ENCODE measurements around the gene ANKRD34A. TPM values are rescaled to one million over a fixed set of nuclear protein-coding genes. Genes with fewer than 3 reads are reported as not detected.

Gene ANKRD34A
- total RNA-seq, 1 experiment from 2014 or later, result 2.8 TPM

- Histone ChIP-seq H3K4me3 (ENCODE audit: low read length) (no peak overlapping the region), H3K27me3 (ENCODE audit: low read length) (no peaks in the 10 kb centered on the region), H3K9me3 (ENCODE audit: low read length) (no peaks in the 10 kb centered on the region), H3K4me1 (ENCODE audit: insufficient read depth, low read length) (no peaks in the 10 kb centered on the region), H3K4me2 (ENCODE audit: low read length) (no peak overlapping the region), H4K20me1 (ENCODE audit: low read length) (no peaks in the 10 kb centered on the region), H2AFZ (ENCODE audit: low read length) (no peak overlapping the region), H3K9me2 (replicated peaks; ENCODE audit: low read length) (no peaks in the 10 kb centered on the region), H3K79me2 (ENCODE audit: low read length) (no peaks in the 10 kb centered on the region), H3K9ac (ENCODE audit: low read length) (no peak overlapping the region), H3K27ac (ENCODE audit: low read length) (no peak overlapping the region), H3F3A (ENCODE audit: low read length, unreplicated experiment) (no peaks in the 10 kb centered on the region), H3K36me3 (ENCODE audit: low read depth, low read length) (no peaks in the 10 kb centered on the region)
- no peak for DNase-seq
- ATAC-seq, result no peak
- ChIA-PET CTCF (no interaction called here), POLR2A (ENCODE audit: unreplicated experiment) (no interaction called here)
- BruUV-seq (replicated peaks), result no TSS peak
- TF ChIP-seq CTCF (conservative IDR thresholded peaks at IDR 0.05; ENCODE audit: low read depth, low read length) (no peak), EZH2 (IDR thresholded peaks at IDR 0.05; ENCODE audit: low read length, unreplicated experiment) (no peak), EZH2phosphoT487 (IDR thresholded peaks at IDR 0.05; ENCODE audit: borderline replicate concordance, low read length) (no peak)
- intact Hi-C loops (cut with micrococcal nuclease), result no loop called here
Observed at GRCh38 chr1:145944532-145944931, 19.8 kb downstream of the ANKRD34A start.

DNA sequence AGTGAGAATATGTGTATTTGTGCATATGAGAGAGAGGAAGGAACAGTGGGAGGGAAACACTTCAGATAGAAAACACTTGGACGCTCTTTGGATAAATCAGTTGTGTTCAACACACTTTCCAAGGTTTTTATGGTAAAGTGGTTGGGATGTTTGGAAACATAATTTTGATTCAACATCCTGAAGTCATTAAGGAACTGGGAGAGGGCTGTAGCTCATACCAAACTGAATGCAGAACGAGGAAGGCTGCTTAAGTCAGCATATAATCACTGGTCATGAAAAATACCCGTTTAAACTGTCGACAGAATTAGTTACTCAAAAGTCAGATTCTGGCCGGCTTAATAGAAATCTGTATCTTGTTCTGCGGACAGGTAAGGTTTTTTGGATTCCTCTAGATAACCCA lies 21.5 kb downstream of the ANKRD34A start:
- intact Hi-C loops (cut with micrococcal nuclease), result no loop called here
- ChIA-PET POLR2A (ENCODE audit: unreplicated experiment) (no interaction called here), CTCF (no interaction called here)
- no peaks in the 10 kb centered on the region for H3K79me2 ChIP-seq (ENCODE audit: low read length)
- H2AFZ ChIP-seq (ENCODE audit: low read length), result no peak overlapping the region
- TF ChIP-seq EZH2phosphoT487 (IDR thresholded peaks at IDR 0.05; ENCODE audit: borderline replicate concordance, low read length) (no peak), EZH2 (IDR thresholded peaks at IDR 0.05; ENCODE audit: low read length, unreplicated experiment) (no peak), CTCF (conservative IDR thresholded peaks at IDR 0.05; ENCODE audit: low read depth, low read length) (no peak)
- no peaks in the 10 kb centered on the region for H4K20me1 ChIP-seq (ENCODE audit: low read length)
- no peak overlapping the region for H3K4me2 ChIP-seq (ENCODE audit: low read length)
- DNase-seq (no peak), ATAC-seq (no peak)
- H3K27me3 ChIP-seq (ENCODE audit: low read length), result no peaks in the 10 kb centered on the region
- H3K9ac ChIP-seq (ENCODE audit: low read length), result no peak overlapping the region
- H3K4me1 ChIP-seq (ENCODE audit: insufficient read depth, low read length), result no peaks in the 10 kb centered on the region
- no peak overlapping the region for H3K27ac ChIP-seq (ENCODE audit: low read length)
- no peaks in the 10 kb centered on the region for H3K9me3 ChIP-seq (ENCODE audit: low read length)
- no peaks in the 10 kb centered on the region for H3F3A ChIP-seq (ENCODE audit: low read length, unreplicated experiment)
- no TSS peak for BruUV-seq (replicated peaks)
- no peaks in the 10 kb centered on the region for H3K36me3 ChIP-seq (ENCODE audit: low read depth, low read length)
- H3K9me2 ChIP-seq (replicated peaks; ENCODE audit: low read length), result no peaks in the 10 kb centered on the region
- no peak overlapping the region for H3K4me3 ChIP-seq (ENCODE audit: low read length)

DNA sequence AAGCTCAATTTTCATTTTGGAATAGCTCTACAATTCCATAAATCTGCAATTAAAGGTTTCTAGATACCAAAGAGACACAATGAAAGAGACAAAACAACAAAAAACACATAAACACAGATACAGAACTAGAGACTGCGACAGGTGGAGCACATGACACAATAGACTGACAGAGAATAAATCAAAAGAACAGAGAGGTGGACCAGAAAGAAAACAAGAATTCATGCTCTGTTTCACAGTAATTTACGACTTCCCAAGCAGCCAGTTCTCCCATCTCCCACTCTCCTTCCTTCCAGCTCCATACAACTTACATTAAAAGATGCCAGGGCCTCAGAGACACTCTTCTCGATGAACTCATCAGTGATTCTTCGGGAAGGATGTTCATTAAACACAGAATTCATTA lies 22.0 kb downstream of the ANKRD34A start:
- TF ChIP-seq CTCF (conservative IDR thresholded peaks at IDR 0.05; ENCODE audit: low read depth, low read length) (no peak), EZH2phosphoT487 (IDR thresholded peaks at IDR 0.05; ENCODE audit: borderline replicate concordance, low read length) (no peak), EZH2 (IDR thresholded peaks at IDR 0.05; ENCODE audit: low read length, unreplicated experiment) (no peak)
- H2AFZ ChIP-seq (ENCODE audit: low read length), result no peak overlapping the region
- no peaks in the 10 kb centered on the region for H4K20me1 ChIP-seq (ENCODE audit: low read length)
- H3K4me3 ChIP-seq (ENCODE audit: low read length), result no peak overlapping the region
- no peaks in the 10 kb centered on the region for H3K36me3 ChIP-seq (ENCODE audit: low read depth, low read length)
- no peaks in the 10 kb centered on the region for H3F3A ChIP-seq (ENCODE audit: low read length, unreplicated experiment)
- no peaks in the 10 kb centered on the region for H3K9me2 ChIP-seq (replicated peaks; ENCODE audit: low read length)
- no TSS peak for BruUV-seq (replicated peaks)
- intact Hi-C loops (cut with micrococcal nuclease), result no loop called here
- H3K79me2 ChIP-seq (ENCODE audit: low read length), result no peaks in the 10 kb centered on the region
- ChIA-PET CTCF (no interaction called here), POLR2A (ENCODE audit: unreplicated experiment) (interaction anchor here (0.6 kb wide), 1 partner anchor 102 kb away, joined by 3 read pairs; no protein-coding TSS in a partner anchor)
- no peaks in the 10 kb centered on the region for H3K9me3 ChIP-seq (ENCODE audit: low read length)
- no peak overlapping the region for H3K9ac ChIP-seq (ENCODE audit: low read length)
- H3K27ac ChIP-seq (ENCODE audit: low read length), result no peak overlapping the region
- no peak for ATAC-seq
- no peaks in the 10 kb centered on the region for H3K4me1 ChIP-seq (ENCODE audit: insufficient read depth, low read length)
- DNase-seq, result no peak
- no peaks in the 10 kb centered on the region for H3K27me3 ChIP-seq (ENCODE audit: low read length)
- H3K4me2 ChIP-seq (ENCODE audit: low read length), result no peak overlapping the region
